ENCODE data around the gene RSRC1. TPM values are rescaled to one million over a fixed set of nuclear protein-coding genes. Genes with fewer than 3 reads are reported as not detected.

The RSRC1 gene
- total RNA-seq, 1 donor from 2014 or later, result 28.5 TPM

- TF ChIP-seq CTCF (IDR thresholded peaks at IDR 0.05; ENCODE audit: insufficient read depth, low read depth, low read length) (no peak), EZH2 (IDR thresholded peaks at IDR 0.05; ENCODE audit: insufficient read depth, low read length) (no peak)
- Histone ChIP-seq H3K9me3 (ENCODE audit: insufficient read depth, low read depth, low read length) (no peaks in the 10 kb centered on the region), H3K4me1 (ENCODE audit: insufficient read depth, low read length) (no peaks in the 10 kb centered on the region), H3K36me3 (ENCODE audit: insufficient read depth, low read length) (no peaks in the 10 kb centered on the region), H3K79me2 (ENCODE audit: insufficient read depth, low read length) (no peaks in the 10 kb centered on the region), H3K4me3 (ENCODE audit: insufficient read depth, low read depth, low read length) (no peak overlapping the region), H3K9ac (ENCODE audit: low read length) (no peak overlapping the region), H4K20me1 (ENCODE audit: insufficient read depth, low read length) (no peaks in the 10 kb centered on the region), H3K4me2 (ENCODE audit: low read length) (no peak overlapping the region), H3K27ac (ENCODE audit: low read depth, low read length) (no peak overlapping the region), H2AFZ (ENCODE audit: low read depth, low read length) (no peak overlapping the region), H3K27me3 (ENCODE audit: insufficient read depth, low read length) (no peaks in the 10 kb centered on the region)
- DNase-seq (ENCODE audit: low read depth) (no peak), FAIRE-seq (no peak)
- Mint-ChIP-seq H3K27ac (ENCODE audit: unreplicated experiment) (no peak overlapping the region), H3K27me3 (ENCODE audit: low read depth, unreplicated experiment) (no peaks in the 10 kb centered on the region), H3K9me3 (ENCODE audit: unreplicated experiment) (peaks cover 2% of the 10 kb centered on the region), H3K4me1 (ENCODE audit: low read depth, unreplicated experiment) (no peaks in the 10 kb centered on the region), H3K36me3 (ENCODE audit: low read depth, unreplicated experiment) (no peaks in the 10 kb centered on the region), H3K4me3 (ENCODE audit: unreplicated experiment) (no peak overlapping the region)
These were observed 150.5 kb downstream of the RSRC1 start for GRCh38 chr3:158260392-158260791.

GRCh38 chr3:158261371-158261991 is 151.6 kb downstream of the RSRC1 start:
- H3K9me3 Mint-ChIP-seq (ENCODE audit: unreplicated experiment), result peaks cover under 1% of the 10 kb centered on the region
- H3K4me1 Mint-ChIP-seq (ENCODE audit: low read depth, unreplicated experiment), result no peaks in the 10 kb centered on the region
- H3K27me3 Mint-ChIP-seq (ENCODE audit: low read depth, unreplicated experiment), result no peaks in the 10 kb centered on the region
- Histone ChIP-seq H3K36me3 (ENCODE audit: insufficient read depth, low read length) (no peaks in the 10 kb centered on the region), H3K4me1 (ENCODE audit: insufficient read depth, low read length) (no peaks in the 10 kb centered on the region), H2AFZ (ENCODE audit: low read depth, low read length) (no peak overlapping the region), H3K27me3 (ENCODE audit: insufficient read depth, low read length) (no peaks in the 10 kb centered on the region), H3K4me2 (ENCODE audit: low read length) (no peak overlapping the region), H3K4me3 (ENCODE audit: insufficient read depth, low read depth, low read length) (no peak overlapping the region), H3K27ac (ENCODE audit: low read depth, low read length) (no peak overlapping the region), H3K79me2 (ENCODE audit: insufficient read depth, low read length) (no peaks in the 10 kb centered on the region), H4K20me1 (ENCODE audit: insufficient read depth, low read length) (no peaks in the 10 kb centered on the region), H3K9ac (ENCODE audit: low read length) (no peak overlapping the region), H3K9me3 (ENCODE audit: insufficient read depth, low read depth, low read length) (no peaks in the 10 kb centered on the region)
- no peaks in the 10 kb centered on the region for H3K36me3 Mint-ChIP-seq (ENCODE audit: low read depth, unreplicated experiment)
- no peak overlapping the region for H3K27ac Mint-ChIP-seq (ENCODE audit: unreplicated experiment)
- no peak overlapping the region for H3K4me3 Mint-ChIP-seq (ENCODE audit: unreplicated experiment)
- DNase-seq (ENCODE audit: low read depth) (no peak), FAIRE-seq (no peak)
- TF ChIP-seq EZH2 (IDR thresholded peaks at IDR 0.05; ENCODE audit: insufficient read depth, low read length), result no peak
- TF ChIP-seq CTCF (IDR thresholded peaks at IDR 0.05; ENCODE audit: insufficient read depth, low read depth, low read length), result no peak

- no peak for TF ChIP-seq CTCF (IDR thresholded peaks at IDR 0.05; ENCODE audit: insufficient read depth, low read depth, low read length)
- TF ChIP-seq EZH2 (IDR thresholded peaks at IDR 0.05; ENCODE audit: insufficient read depth, low read length), result no peak
- Histone ChIP-seq H3K27me3 (ENCODE audit: insufficient read depth, low read length) (no peaks in the 10 kb centered on the region), H3K27ac (ENCODE audit: low read depth, low read length) (no peak overlapping the region), H2AFZ (ENCODE audit: low read depth, low read length) (no peak overlapping the region), H4K20me1 (ENCODE audit: insufficient read depth, low read length) (no peaks in the 10 kb centered on the region), H3K4me3 (ENCODE audit: insufficient read depth, low read depth, low read length) (no peak overlapping the region), H3K36me3 (ENCODE audit: insufficient read depth, low read length) (no peaks in the 10 kb centered on the region), H3K9me3 (ENCODE audit: insufficient read depth, low read depth, low read length) (peaks cover 6% of the 10 kb centered on the region), H3K9ac (ENCODE audit: low read length) (no peak overlapping the region), H3K79me2 (ENCODE audit: insufficient read depth, low read length) (no peaks in the 10 kb centered on the region), H3K4me2 (ENCODE audit: low read length) (no peak overlapping the region), H3K4me1 (ENCODE audit: insufficient read depth, low read length) (no peaks in the 10 kb centered on the region)
- peaks cover 4% of the 10 kb centered on the region for H3K36me3 Mint-ChIP-seq (ENCODE audit: low read depth, unreplicated experiment)
- peaks cover 15% of the 10 kb centered on the region for H3K9me3 Mint-ChIP-seq (ENCODE audit: unreplicated experiment)
- DNase-seq (ENCODE audit: low read depth) (no peak), FAIRE-seq (no peak)
- H3K4me1 Mint-ChIP-seq (ENCODE audit: low read depth, unreplicated experiment), result no peaks in the 10 kb centered on the region
- H3K27ac Mint-ChIP-seq (ENCODE audit: unreplicated experiment), result no peak overlapping the region
- no peak overlapping the region for H3K4me3 Mint-ChIP-seq (ENCODE audit: unreplicated experiment)
- H3K27me3 Mint-ChIP-seq (ENCODE audit: low read depth, unreplicated experiment), result no peaks in the 10 kb centered on the region
These were observed 155.0 kb downstream of the RSRC1 start for GRCh38 chr3:158264894-158265293.

Data from astrocyte (in vitro differentiated cells and primary cell).